GM19193 (cell line): ENCODE data around the gene CSMD2.

Source experiments
- POLR2A ChIP-seq: IDR thresholded peaks from 4 replicates; pipeline ENCODE4 v1.6.1; 2011; ENCODE audit not compliant: insufficient read depth, insufficient read length; ENCODE audit errors: extremely low read depth

CSMD2 gene

GRCh38 chr1:33975961-33976360 is 189.1 kb downstream of the CSMD2 start:
- TF ChIP-seq POLR2A: no peak

- no peak for TF ChIP-seq POLR2A
These were observed 191.1 kb downstream of the CSMD2 start for GRCh38 chr1:33973799-33974545.

GRCh38 chr1:33972676-33973395 is 192.2 kb downstream of the CSMD2 start:
- TF ChIP-seq POLR2A: no peak

GRCh38 chr1:33971913-33972312 is 193.1 kb downstream of the CSMD2 start:
- no peak for TF ChIP-seq POLR2A

GRCh38 chr1:33971018-33971710 is 193.9 kb downstream of the CSMD2 start:
- TF ChIP-seq POLR2A: no peak

GRCh38 chr1:33970148-33970825 is 194.7 kb downstream of the CSMD2 start:
- no peak for TF ChIP-seq POLR2A

GRCh38 chr1:33966346-33967141 is 198.5 kb downstream of the CSMD2 start:
- no peak for TF ChIP-seq POLR2A

- TF ChIP-seq POLR2A: no peak
These were observed 199.9 kb downstream of the CSMD2 start for GRCh38 chr1:33965086-33965485.

GRCh38 chr1:33962061-33962460 is 203.0 kb downstream of the CSMD2 start:
- TF ChIP-seq POLR2A: no peak

GRCh38 chr1:33960188-33960895 is 204.7 kb downstream of the CSMD2 start:
- TF ChIP-seq POLR2A: no peak

- no peak for TF ChIP-seq POLR2A
These were observed 207.2 kb downstream of the CSMD2 start for GRCh38 chr1:33957854-33958253.

GRCh38 chr1:33955096-33955495 is 209.9 kb downstream of the CSMD2 start:
- no peak for TF ChIP-seq POLR2A

- TF ChIP-seq POLR2A: no peak
These were observed 215.5 kb downstream of the CSMD2 start for GRCh38 chr1:33949570-33949969.

- no peak for TF ChIP-seq POLR2A
These were observed 216.7 kb downstream of the CSMD2 start for GRCh38 chr1:33948291-33948690.
